DND-41 (cell line): ENCODE results near the gene TMEM256.

Experiments
- ATAC-seq: fragments of 200-7000 bp; cut with Tn5 transposase; 3 replicates; pipeline ENCODE4 v1.9.1; 2021; ENCODE audit warnings: low read depth; ENCODE audit not compliant: insufficient read depth
- DNase-seq: peaks from one replicate; pipeline ENCODE4 v3.0.0-alpha.2; 2020
- H2AFZ ChIP-seq: 2 replicates; pipeline ENCODE4 v1.6.0; 2012; ENCODE audit warnings: low read depth, low read length
- H3K27ac ChIP-seq: 2 replicates; pipeline ENCODE4 v1.5.1; 2012; ENCODE audit warnings: low read length, inconsistent platforms
- H3K27me3 ChIP-seq: fragments of 200-600 bp; sonication (generic); 2 replicates; pipeline ENCODE4 v1.6.0; 2012; ENCODE audit warnings: low read length, mild to moderate bottlenecking, inconsistent platforms; ENCODE audit not compliant: insufficient read depth, poor library complexity
- H3K36me3 ChIP-seq: 2 replicates; pipeline ENCODE4 v1.5.1; 2012; ENCODE audit warnings: low read length, inconsistent platforms; ENCODE audit not compliant: insufficient read depth
- H3K4me1 ChIP-seq: 2 replicates; pipeline ENCODE4 v1.5.1; 2012; ENCODE audit warnings: mild to moderate bottlenecking, low read length; ENCODE audit not compliant: insufficient read depth
- H3K4me2 ChIP-seq: 2 replicates; pipeline ENCODE4 v1.6.0; 2012; ENCODE audit warnings: mild to moderate bottlenecking, moderate library complexity, low read length, inconsistent platforms; ENCODE audit not compliant: insufficient read depth
- H3K4me3 ChIP-seq, 2 experiments: fragments of 200-600 bp in 1 of 2; shearing (Covaris generic) in 1 of 2; 2 replicates each; pipeline ENCODE4 v1.5.1; 2012 to 2016; ENCODE audit warnings: inconsistent platforms in 2 of 2, low read length in 2 of 2, mild to moderate bottlenecking in 2 of 2, low read depth in 1 of 2, moderate library complexity in 1 of 2
- H3K79me2 ChIP-seq: 2 replicates; pipeline ENCODE4 v1.6.0; 2012; ENCODE audit warnings: low read length, inconsistent platforms; ENCODE audit not compliant: insufficient read depth
- H3K9ac ChIP-seq: 2 replicates; pipeline ENCODE4 v1.6.0; 2012; ENCODE audit warnings: low read depth, mild to moderate bottlenecking, inconsistent platforms, low read length, moderate library complexity
- H3K9me3 ChIP-seq: 2 replicates; pipeline ENCODE4 v1.5.1; 2012; ENCODE audit warnings: low read length, moderate library complexity, mild to moderate bottlenecking, inconsistent platforms; ENCODE audit not compliant: insufficient read depth, severe bottlenecking
- H4K20me1 ChIP-seq: 2 replicates; pipeline ENCODE4 v1.6.0; 2012; ENCODE audit warnings: low read length; ENCODE audit not compliant: insufficient read depth
- EZH2 ChIP-seq: IDR thresholded peaks from 3 replicates; pipeline ENCODE4 v1.6.1; 2012; ENCODE audit warnings: borderline replicate concordance, low read depth, mild to moderate bottlenecking, moderate library complexity, low read length, inconsistent platforms; ENCODE audit not compliant: severe bottlenecking
- TF ChIP-seq, protein P1 (sequence below): IDR thresholded peaks from 2 replicates; pipeline ENCODE4 v1.5.1; 2012; ENCODE audit warnings: borderline replicate concordance, low read length, moderate library complexity, mild to moderate bottlenecking; ENCODE audit not compliant: poor library complexity, severe bottlenecking; ENCODE audit errors: extremely low read depth

The TMEM256 gene

DNA sequence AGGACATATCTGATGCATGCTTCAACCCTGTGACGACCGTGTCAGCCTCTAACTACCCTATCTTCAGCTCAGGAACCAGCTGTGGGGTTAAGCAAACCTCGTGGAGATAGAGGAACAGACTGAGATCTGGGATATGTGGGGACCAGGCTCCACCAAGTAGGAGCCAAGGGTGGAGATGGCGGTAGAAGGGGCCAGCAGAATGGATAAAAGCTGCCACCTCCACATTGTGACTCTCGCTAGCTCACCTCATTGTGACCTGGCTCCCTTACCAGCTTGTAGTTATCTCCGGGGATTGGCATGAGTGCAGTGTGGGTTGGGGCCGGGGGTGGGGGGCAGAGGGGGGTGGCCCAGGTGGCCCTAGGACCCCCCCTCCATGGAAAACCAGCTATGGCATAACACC is 21.4 kb upstream of the TMEM256 start, which contains the start of gene SPEM2:
Gene SPEM2 (plus strand): TSS at position 301 of the 400 bp plus-strand sequence. CDS start 73 bp downstream, at position 374.
- no peak within 1 kb of the TSS for H2AFZ ChIP-seq
- H3K4me1 ChIP-seq = no peaks in the 10 kb centered on the region
- TF ChIP-seq, protein P1, sequence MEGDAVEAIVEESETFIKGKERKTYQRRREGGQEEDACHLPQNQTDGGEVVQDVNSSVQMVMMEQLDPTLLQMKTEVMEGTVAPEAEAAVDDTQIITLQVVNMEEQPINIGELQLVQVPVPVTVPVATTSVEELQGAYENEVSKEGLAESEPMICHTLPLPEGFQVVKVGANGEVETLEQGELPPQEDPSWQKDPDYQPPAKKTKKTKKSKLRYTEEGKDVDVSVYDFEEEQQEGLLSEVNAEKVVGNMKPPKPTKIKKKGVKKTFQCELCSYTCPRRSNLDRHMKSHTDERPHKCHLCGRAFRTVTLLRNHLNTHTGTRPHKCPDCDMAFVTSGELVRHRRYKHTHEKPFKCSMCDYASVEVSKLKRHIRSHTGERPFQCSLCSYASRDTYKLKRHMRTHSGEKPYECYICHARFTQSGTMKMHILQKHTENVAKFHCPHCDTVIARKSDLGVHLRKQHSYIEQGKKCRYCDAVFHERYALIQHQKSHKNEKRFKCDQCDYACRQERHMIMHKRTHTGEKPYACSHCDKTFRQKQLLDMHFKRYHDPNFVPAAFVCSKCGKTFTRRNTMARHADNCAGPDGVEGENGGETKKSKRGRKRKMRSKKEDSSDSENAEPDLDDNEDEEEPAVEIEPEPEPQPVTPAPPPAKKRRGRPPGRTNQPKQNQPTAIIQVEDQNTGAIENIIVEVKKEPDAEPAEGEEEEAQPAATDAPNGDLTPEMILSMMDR = no peak
- no peak for TF ChIP-seq EZH2
- H3K36me3 ChIP-seq = no peaks in the 10 kb centered on the region
- no peaks in the 10 kb centered on the region for H3K79me2 ChIP-seq
- no peak for DNase-seq
- no peak within 1 kb of the TSS for H3K9ac ChIP-seq
- no peaks in the 10 kb centered on the region for H3K9me3 ChIP-seq
- no peak within 1 kb of the TSS for H3K27ac ChIP-seq
- no peak for ATAC-seq
- H4K20me1 ChIP-seq = no peaks in the 10 kb centered on the region; the same call in 1 of the 2 replicates
- H3K4me3 ChIP-seq = no peak within 1 kb of the TSS
- H3K4me2 ChIP-seq = no peak within 1 kb of the TSS
- H3K27me3 ChIP-seq = no peaks in the 10 kb centered on the region

GRCh38 chr17:7423679-7424078 is 19.8 kb upstream of the TMEM256 start:
- no peaks in the 10 kb centered on the region for H3K4me1 ChIP-seq
- no peaks in the 10 kb centered on the region; the same call in 1 of the 2 replicates for H4K20me1 ChIP-seq
- H3K36me3 ChIP-seq = no peaks in the 10 kb centered on the region
- H3K9ac ChIP-seq = no peak overlapping the region
- H3K27me3 ChIP-seq = no peaks in the 10 kb centered on the region
- no peak overlapping the region for H2AFZ ChIP-seq
- no peaks in the 10 kb centered on the region for H3K79me2 ChIP-seq
- no peak overlapping the region for H3K4me2 ChIP-seq
- TF ChIP-seq EZH2 = no peak
- TF ChIP-seq, protein P1 = no peak
- no peak overlapping the region for H3K27ac ChIP-seq
- H3K4me3 ChIP-seq = no peak overlapping the region
- no peak for ATAC-seq
- no peaks in the 10 kb centered on the region for H3K9me3 ChIP-seq
- DNase-seq = no peak

DNA sequence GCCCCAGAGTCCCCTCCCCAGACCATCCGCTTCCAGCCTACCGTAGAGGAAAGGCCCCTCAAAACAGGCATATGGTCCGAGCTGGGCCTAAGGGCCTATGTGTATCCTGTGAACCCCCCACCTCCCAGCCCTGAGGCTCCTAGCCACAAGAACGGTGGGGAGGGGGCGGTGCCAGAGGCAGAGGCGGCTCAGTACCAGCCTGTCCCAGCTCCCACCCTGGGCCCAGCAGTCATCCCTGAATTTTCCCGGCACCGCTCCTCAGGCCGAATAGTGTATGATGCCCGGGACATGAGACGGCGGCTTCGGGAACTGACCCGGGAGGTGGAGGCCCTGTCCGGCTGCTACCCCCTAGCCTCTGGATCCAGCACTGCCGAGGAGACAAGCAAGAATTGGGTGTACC is 17.3 kb upstream of the TMEM256 start:
- Histone ChIP-seq H3K4me2 (no peak overlapping the region), H3K4me1 (no peaks in the 10 kb centered on the region), H3K4me3 (no peak overlapping the region), H3K27me3 (no peaks in the 10 kb centered on the region), H3K9ac (no peak overlapping the region), H3K27ac (no peak overlapping the region), H2AFZ (no peak overlapping the region), H4K20me1 (no peaks in the 10 kb centered on the region), H3K79me2 (no peaks in the 10 kb centered on the region), H3K9me3 (no peaks in the 10 kb centered on the region), H3K36me3 (no peaks in the 10 kb centered on the region)
- TF ChIP-seq EZH2 = no peak
- TF ChIP-seq, protein P1 = no peak
- DNase-seq (no peak), ATAC-seq (no peak)
